Psoas muscle (tissue), 8 donors: ENCODE measurements around the gene GREB1L. TPM values are rescaled to one million over a fixed set of nuclear protein-coding genes. Genes with fewer than 3 reads are reported as not detected.

ENCODE experiments used
- ATAC-seq, 4 donors: fragments of 200-7000 bp; cut with Tn5 transposase; one replicate each; pipeline ENCODE4 v1.9.1; 2020; ENCODE audit warnings: moderate library complexity in 3 of 4, mild to moderate bottlenecking in 2 of 4
- DNase-seq, 2 donors: peaks; one replicate each; pipeline ENCODE4 v3.0.0-alpha.2; 2020
- H3K27ac ChIP-seq: fragments of 200-600 bp; one replicate; pipeline ENCODE4 v1.8.0; 2022
- H3K27me3 ChIP-seq, 3 donors: fragments of 200-600 bp in 1 of 3; one replicate each; pipeline versions ENCODE4 v1.6.1 to v1.8.0; 2013 to 2022; ENCODE audit warnings: low read length in 2 of 3, mild to moderate bottlenecking in 2 of 3, moderate library complexity in 1 of 3; ENCODE audit not compliant: insufficient read depth in 3 of 3
- H3K36me3 ChIP-seq, 2 donors: fragments of 200-600 bp in 1 of 2; one replicate each; pipeline versions ENCODE4 v1.6.1 to v1.8.0; 2013 to 2022; ENCODE audit warnings: low read depth in 1 of 2, mild to moderate bottlenecking in 1 of 2, moderate library complexity in 1 of 2; ENCODE audit not compliant: insufficient read depth in 1 of 2
- H3K4me1 ChIP-seq: fragments of 200-600 bp; one replicate; pipeline ENCODE4 v1.8.0; 2022
- H3K4me3 ChIP-seq: fragments of 200-600 bp; one replicate; pipeline ENCODE4 v1.8.0; 2022; ENCODE audit warnings: mild to moderate bottlenecking
- H3K9me3 ChIP-seq: fragments of 200-600 bp; one replicate; pipeline ENCODE4 v1.8.0; 2022
- CTCF ChIP-seq: fragments of 200-600 bp; IDR thresholded peaks from one replicate; pipeline ENCODE4 v1.8.0; 2022; ENCODE audit warnings: antibody characterized with exemption
- WGBS, 3 donors: extraction: QIAGEN DNeasy Blood & Tissue Kit; methylation state at CpG; one replicate each; pipeline versions ENCODE4 v1.1.6 to v1.1.7; 2013; 5-methylcytosine and 5-hydroxymethylcytosine counted together
- intact Hi-C, 2 donors: fragments of 100-400 bp; cut with DNase I; formaldehyde crosslinking; loops; one replicate each; pipeline versions ENCODE4 v1.11.0 to v1.14.2; 2022
- long read RNA-seq, 2 donors: library from polyadenylated mRNA; unstranded; transcript quantifications; one replicate each; pipeline ENCODE4 v2.0.0, GENCODE V29; 2021
- polyA plus RNA-seq, 3 donors: library from polyadenylated mRNA; stranded (reverse); fragments of 200-250 nt; gene quantifications; one replicate each; pipeline ENCODE4 v1.2.3, GENCODE V29; 2013
- total RNA-seq, 4 donors: library from RNA; stranded (reverse); fragmentation: NEBNext Ultra II Directional in 2 of 4; extraction: Animal tissue kit (Norgen Biotek cat#: 25700) in 2 of 4; gene quantifications; one replicate each; pipeline versions ENCODE4 v1.2.1 to v1.2.4, GENCODE V29; 2021 to 2023
- donor health status: healthy with polysubstance abuse.
- donor health status: DM: no; HTN: no; CAD: no; lungs with moderate emphysema.
- donor health status: Bipolar disorder and iron deficiency.
- donor health status: healthy.
- donor health status: DM: yes; HTN: yes; CAD: no.
- donor health status: DM: no; HTN: no; CAD: no.
- donor health status: DM: no; HTN: no; CAD: no.
- donor health status: DM: yes; HTN: yes; CAD: no.

The GREB1L gene
- total RNA-seq = 10 to 100 TPM in 2 of 4 donors, 1 to 10 TPM in 2; 7.8 to 11.3 (median 9.6) TPM
- 1 to 10 TPM in 2 of 3 donors, under 1 TPM in 1; 0.59 to 8.9 (median 2.2) TPM for polyA plus RNA-seq
- long read RNA-seq, donor 1, partial matches to known transcripts = 1 of 3 reads
- long read RNA-seq, donor 1, other reads (novel, unspliced or antisense) = 2 of 3 reads
- long read RNA-seq, donor 2, partial matches to known transcripts = 5 of 18 reads
- long read RNA-seq, donor 2, other reads (novel, unspliced or antisense) = 11 of 18 reads

- Histone ChIP-seq H3K27me3 (peaks cover 0 to 5% (median 0%) of the 10 kb centered on the region in 3 donors), H3K27ac (no peak within 1 kb of the TSS), H3K9me3 (no peaks in the 10 kb centered on the region), H3K4me1 (peaks cover 3% of the 10 kb centered on the region), H3K36me3 (no peaks in the 10 kb centered on the region), H3K4me3 (peak within 1 kb of the TSS; percentile 87)
- ATAC-seq (peak; percentile 93 to 95 (median 94)), DNase-seq (peak; percentile 61 to 79)
- 0 to 1% (median 0%) methylated on average over 24 to 87 of the region's 87 CpGs for WGBS, 3 donors
- intact Hi-C loops = loop anchor here (5.0 to 10.0 kb wide), 2 partner anchors 200 to 203 kb away; no protein-coding TSS in a partner anchor
- peak; percentile 29 for TF ChIP-seq CTCF
These were observed at the start of gene GREB1L for GRCh38 chr18:21242141-21242779. GREB1L (plus strand) TSS chr18:21242232; CDS start chr18:21383519, 141,287 bp downstream.

DNA sequence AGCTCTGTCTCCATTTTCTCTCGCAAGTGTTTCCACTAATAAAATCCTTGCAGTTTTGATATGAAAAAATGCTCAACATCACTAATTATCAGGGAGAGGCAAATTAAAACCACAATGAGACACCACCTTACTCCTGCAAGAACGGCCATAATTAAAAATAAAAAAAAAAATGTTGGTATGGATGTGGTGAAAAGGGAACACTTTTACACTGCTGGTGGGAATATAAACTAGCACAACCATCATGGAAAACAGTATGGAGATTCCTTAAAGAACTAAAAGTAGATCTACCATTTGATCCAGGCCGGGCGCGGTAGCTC lies 49.8 kb upstream of the GREB1L start:
- 90 to 92% (median 90%) methylated on average over 5 of the region's 5 CpGs for WGBS, 3 donors
- H3K27me3 ChIP-seq = no peaks in the 10 kb centered on the region
- H3K27ac ChIP-seq = no peak overlapping the region
- H3K36me3 ChIP-seq = no peaks in the 10 kb centered on the region
- intact Hi-C loops = loop anchor here (2.0 to 10.0 kb wide), 3 partner anchors 253 to 763 kb away; no protein-coding TSS in a partner anchor
- no peak for TF ChIP-seq CTCF
- no peaks in the 10 kb centered on the region for H3K4me1 ChIP-seq
- DNase-seq (no peak), ATAC-seq (no peak)
- H3K9me3 ChIP-seq = no peaks in the 10 kb centered on the region
- no peak overlapping the region for H3K4me3 ChIP-seq

DNA sequence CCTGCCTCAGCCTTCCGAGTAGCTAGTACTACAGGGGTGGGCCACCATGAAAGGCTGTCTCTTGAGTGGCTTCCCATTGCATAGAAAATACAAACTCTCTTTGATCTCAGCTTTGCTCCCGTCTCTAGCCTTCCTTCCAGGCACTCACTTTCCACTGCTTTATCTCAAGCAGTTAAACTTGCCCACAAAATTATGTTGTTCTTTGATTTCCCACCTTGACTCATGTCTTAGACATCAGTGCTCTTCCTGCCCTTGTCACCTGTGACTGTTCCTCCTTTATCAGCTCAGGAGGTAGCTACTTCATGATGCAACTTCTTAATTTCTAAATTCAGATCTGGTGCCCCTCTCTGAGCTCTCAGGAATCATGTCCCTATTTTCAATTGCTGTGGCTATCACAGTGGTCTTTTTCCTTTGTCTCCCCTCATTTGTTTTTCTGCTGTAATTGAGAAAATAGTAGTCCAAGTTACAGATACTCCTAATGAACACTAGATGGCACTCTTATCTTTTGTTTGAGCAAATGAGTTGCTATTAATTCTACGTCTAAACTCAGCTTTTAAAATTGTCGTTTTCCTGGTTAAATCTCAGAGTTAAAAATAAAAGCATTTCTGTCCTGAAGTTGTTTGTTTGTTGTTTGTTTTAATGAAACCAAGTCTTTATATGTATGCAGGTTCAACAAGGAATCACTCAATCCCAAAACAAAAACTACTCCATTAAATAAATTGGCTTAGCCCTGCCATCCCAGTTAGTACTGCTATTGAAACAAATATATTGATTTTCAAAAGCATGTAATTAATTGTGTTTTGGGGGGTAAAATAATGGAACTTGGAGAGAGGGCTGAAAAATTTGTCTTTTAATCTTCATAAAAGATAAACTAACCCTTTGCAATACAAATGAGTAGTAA lies 46.9 kb upstream of the GREB1L start:
- Histone ChIP-seq H3K4me3 (peak overlapping the region; percentile 37), H3K36me3 (no peaks in the 10 kb centered on the region), H3K9me3 (no peaks in the 10 kb centered on the region), H3K4me1 (no peaks in the 10 kb centered on the region), H3K27ac (no peak overlapping the region), H3K27me3 (no peaks in the 10 kb centered on the region)
- peak; percentile 81 for TF ChIP-seq CTCF
- peak in 2 of 4 donors; percentile 56 to 74 for ATAC-seq
- no peak for DNase-seq
- WGBS, 3 donors = 10 to 14% (median 12%) methylated on average over 4 of the region's 4 CpGs
- intact Hi-C loops = loop anchor here (5.0 to 10.0 kb wide), 3 partner anchors 247 to 760 kb away; no protein-coding TSS in a partner anchor

GRCh38 chr18:21196426-21196825 lies 45.6 kb upstream of the GREB1L start:
- Histone ChIP-seq H3K4me1 (no peaks in the 10 kb centered on the region), H3K4me3 (no peak overlapping the region), H3K27ac (no peak overlapping the region), H3K27me3 (no peaks in the 10 kb centered on the region), H3K9me3 (no peaks in the 10 kb centered on the region), H3K36me3 (no peaks in the 10 kb centered on the region)
- TF ChIP-seq CTCF = no peak
- 82 to 86% (median 85%) methylated on average over 1 of the region's 1 CpG for WGBS, 3 donors
- no peak for ATAC-seq
- intact Hi-C loops = loop anchor here (5.0 to 10.0 kb wide), 3 partner anchors 246 to 758 kb away; no protein-coding TSS in a partner anchor
- DNase-seq = no peak
